Activated T-helper 1 cell treated with anti-CD3 and anti-CD28 coated beads, Interleukin-12 subunit alpha, Interleukin-12 subunit beta, Interleukin-2, Interleukin-4 antibody, amounts not matched to agents 30 ng/mL and 10 ng/mL and 1 ng/mL, durations not matched to agents 14 hours and 24 hours and 36 hours (primary cell): ENCODE measurements around the gene CBLN1. TPM values are rescaled to one million over a fixed set of nuclear protein-coding genes. Genes with fewer than 3 reads are reported as not detected.

Source experiments
- DNase-seq: peaks from one replicate; pipeline ENCODE4 v3.0.0; 2021; ENCODE audit warnings: low spot score
- H3K27ac Mint-ChIP-seq: one replicate; pipeline ENCODE4 v1.8.0; 2021; ENCODE audit warnings: mild to moderate bottlenecking, mixed read lengths
- H3K27me3 Mint-ChIP-seq: one replicate; pipeline ENCODE4 v1.8.0; 2022; ENCODE audit warnings: mild to moderate bottlenecking, moderate library complexity, mixed read lengths; ENCODE audit not compliant: insufficient read depth
- H3K36me3 Mint-ChIP-seq: one replicate; pipeline ENCODE4 v1.8.0; 2021; ENCODE audit warnings: low read depth, mixed read lengths
- H3K4me1 Mint-ChIP-seq: one replicate; pipeline ENCODE4 v1.8.0; 2021; ENCODE audit warnings: low read depth, mixed read lengths
- H3K4me3 Mint-ChIP-seq: one replicate; pipeline ENCODE4 v1.8.0; 2021; ENCODE audit warnings: mild to moderate bottlenecking, moderate library complexity, mixed read lengths
- H3K9me3 Mint-ChIP-seq: one replicate; pipeline ENCODE4 v1.8.0; 2021; ENCODE audit warnings: mixed read lengths
- intact Hi-C: fragments of 100-400 bp; cut with micrococcal nuclease; formaldehyde crosslinking; loops from one replicate; pipeline ENCODE4 v1.15.1; 2024
- total RNA-seq: library from RNA; stranded (reverse); gene quantifications from 2 replicates; pipeline ENCODE4 v1.2.3, GENCODE V29; 2022

Gene CBLN1
- total RNA-seq = not detected in 2 replicates

- Mint-ChIP-seq H3K27ac (no peak within 1 kb of the TSS), H3K4me3 (peak within 1 kb of the TSS; percentile 60), H3K27me3 (peaks cover 66% of the 10 kb centered on the region), H3K9me3 (no peaks in the 10 kb centered on the region), H3K4me1 (no peaks in the 10 kb centered on the region), H3K36me3 (no peaks in the 10 kb centered on the region)
- no peak for DNase-seq
- intact Hi-C loops = loop anchor here (10.0 kb wide), 1 partner anchor 1873 kb away; the partner anchor contains the start of gene SALL1
Observed at GRCh38 chr16:49281480-49281842, at the start of gene CBLN1. TSS of gene CBLN1 (minus strand) at chr16:49281838. CDS start at chr16:49281465, 373 bp downstream.

GRCh38 chr16:49330562-49331201 is 49.0 kb upstream of the CBLN1 start:
- no peaks in the 10 kb centered on the region for H3K36me3 Mint-ChIP-seq
- H3K4me1 Mint-ChIP-seq = no peaks in the 10 kb centered on the region
- no peak overlapping the region for H3K4me3 Mint-ChIP-seq
- no peak for DNase-seq
- intact Hi-C loops = no loop called here
- no peak overlapping the region for H3K27ac Mint-ChIP-seq
- H3K27me3 Mint-ChIP-seq = no peaks in the 10 kb centered on the region
- no peaks in the 10 kb centered on the region for H3K9me3 Mint-ChIP-seq

DNA sequence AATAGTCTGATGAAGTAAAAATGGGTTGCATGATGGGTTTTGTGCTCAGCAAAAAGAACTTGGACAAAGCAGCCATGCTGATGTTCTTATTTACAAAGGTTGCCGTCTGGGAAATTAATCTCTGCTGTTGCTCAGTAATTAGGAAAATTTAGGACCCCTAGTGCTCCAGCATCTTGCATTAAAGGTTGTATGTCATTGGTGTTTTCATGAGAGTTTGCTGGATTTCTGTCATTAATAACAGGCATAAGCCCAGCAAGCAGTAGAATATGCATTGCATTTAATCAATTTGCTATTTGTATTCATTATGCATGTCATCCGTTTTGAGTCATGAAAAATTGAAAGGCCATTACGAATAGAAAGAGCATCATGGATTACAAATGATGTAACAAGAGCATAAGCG is 46.7 kb upstream of the CBLN1 start:
- no peaks in the 10 kb centered on the region for H3K4me1 Mint-ChIP-seq
- DNase-seq = no peak
- intact Hi-C loops = no loop called here
- no peaks in the 10 kb centered on the region for H3K27me3 Mint-ChIP-seq
- no peaks in the 10 kb centered on the region for H3K9me3 Mint-ChIP-seq
- no peak overlapping the region for H3K27ac Mint-ChIP-seq
- no peaks in the 10 kb centered on the region for H3K36me3 Mint-ChIP-seq
- H3K4me3 Mint-ChIP-seq = no peak overlapping the region

- Mint-ChIP-seq H3K4me1 (no peaks in the 10 kb centered on the region), H3K27me3 (no peaks in the 10 kb centered on the region), H3K27ac (no peak overlapping the region), H3K4me3 (no peak overlapping the region), H3K9me3 (no peaks in the 10 kb centered on the region), H3K36me3 (no peaks in the 10 kb centered on the region)
- DNase-seq = no peak
- intact Hi-C loops = no loop called here
Observed at GRCh38 chr16:49327466-49327865, 45.8 kb upstream of the CBLN1 start.

- no peak overlapping the region for H3K4me3 Mint-ChIP-seq
- H3K27me3 Mint-ChIP-seq = no peaks in the 10 kb centered on the region
- intact Hi-C loops = no loop called here
- no peaks in the 10 kb centered on the region for H3K9me3 Mint-ChIP-seq
- H3K4me1 Mint-ChIP-seq = no peaks in the 10 kb centered on the region
- no peak for DNase-seq
- H3K36me3 Mint-ChIP-seq = no peaks in the 10 kb centered on the region
- H3K27ac Mint-ChIP-seq = no peak overlapping the region
Observed at GRCh38 chr16:49324703-49325102, 43.1 kb upstream of the CBLN1 start.

DNA sequence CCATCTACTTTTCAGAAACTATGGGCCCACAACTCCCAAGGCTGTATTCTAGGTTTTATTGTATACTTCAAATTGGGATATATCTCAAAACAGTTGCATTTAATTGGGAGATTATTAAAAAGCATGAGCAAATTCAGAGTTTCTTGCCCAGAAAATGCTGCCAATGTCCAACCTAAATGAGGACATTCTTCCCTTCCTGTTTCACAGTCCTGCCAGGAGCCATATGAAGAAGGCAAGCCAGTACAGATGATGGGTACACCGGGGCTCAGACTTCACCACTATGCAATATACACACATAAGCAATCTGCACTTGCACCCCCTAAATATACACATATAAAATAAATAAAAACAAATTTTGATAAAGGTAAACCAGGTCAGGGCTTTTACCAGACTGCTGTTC is 34.0 kb upstream of the CBLN1 start:
- no peaks in the 10 kb centered on the region for H3K36me3 Mint-ChIP-seq
- intact Hi-C loops = no loop called here
- no peak for DNase-seq
- no peaks in the 10 kb centered on the region for H3K9me3 Mint-ChIP-seq
- no peaks in the 10 kb centered on the region for H3K4me1 Mint-ChIP-seq
- H3K27ac Mint-ChIP-seq = no peak overlapping the region
- H3K27me3 Mint-ChIP-seq = no peaks in the 10 kb centered on the region
- H3K4me3 Mint-ChIP-seq = no peak overlapping the region

- no peak for DNase-seq
Observed at GRCh38 chr16:49312389-49312985, 30.8 kb upstream of the CBLN1 start.

GRCh38 chr16:49311823-49312222 is 30.2 kb upstream of the CBLN1 start:
- no peaks in the 10 kb centered on the region for H3K9me3 Mint-ChIP-seq
- no peaks in the 10 kb centered on the region for H3K4me1 Mint-ChIP-seq
- H3K4me3 Mint-ChIP-seq = no peak overlapping the region
- intact Hi-C loops = no loop called here
- H3K36me3 Mint-ChIP-seq = no peaks in the 10 kb centered on the region
- no peaks in the 10 kb centered on the region for H3K27me3 Mint-ChIP-seq
- no peak for DNase-seq
- H3K27ac Mint-ChIP-seq = no peak overlapping the region

More at GRCh38 chr16:49312389-49312985, 30.8 kb upstream of the CBLN1 start:
- no peak overlapping the region for H3K4me3 Mint-ChIP-seq
- no peaks in the 10 kb centered on the region for H3K36me3 Mint-ChIP-seq
- no peaks in the 10 kb centered on the region for H3K4me1 Mint-ChIP-seq
- H3K27ac Mint-ChIP-seq = no peak overlapping the region
- H3K9me3 Mint-ChIP-seq = no peaks in the 10 kb centered on the region
- intact Hi-C loops = no loop called here
- H3K27me3 Mint-ChIP-seq = no peaks in the 10 kb centered on the region

- H3K27me3 Mint-ChIP-seq = no peaks in the 10 kb centered on the region
- no peak for DNase-seq
- no peak overlapping the region for H3K27ac Mint-ChIP-seq
- intact Hi-C loops = no loop called here
- no peaks in the 10 kb centered on the region for H3K4me1 Mint-ChIP-seq
- H3K4me3 Mint-ChIP-seq = no peak overlapping the region
- no peaks in the 10 kb centered on the region for H3K36me3 Mint-ChIP-seq
- H3K9me3 Mint-ChIP-seq = no peaks in the 10 kb centered on the region
Observed at GRCh38 chr16:49307176-49307575, 25.5 kb upstream of the CBLN1 start.

DNA sequence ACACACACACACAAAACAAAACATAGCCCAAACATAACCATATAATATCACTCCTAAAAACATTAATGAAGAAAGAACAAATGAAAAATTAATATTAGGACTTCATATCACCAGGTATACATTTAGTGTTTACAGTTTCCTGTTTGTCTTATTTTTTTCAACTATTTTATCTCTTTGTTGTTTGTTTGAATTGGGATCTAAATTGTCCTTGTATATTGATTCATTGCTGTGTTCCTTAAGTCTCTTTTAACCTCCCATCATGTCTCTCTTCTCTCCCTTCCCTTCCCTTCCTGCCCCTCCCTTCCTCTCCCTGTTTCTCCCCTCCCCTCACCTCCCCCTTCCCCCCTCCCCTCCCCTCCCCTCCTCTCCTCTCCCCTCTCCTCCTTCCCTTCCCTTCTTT is 23.8 kb upstream of the CBLN1 start:
- Mint-ChIP-seq H3K36me3 (no peaks in the 10 kb centered on the region), H3K27me3 (no peaks in the 10 kb centered on the region)

GRCh38 chr16:49292413-49292812 is 10.8 kb upstream of the CBLN1 start:
- Mint-ChIP-seq H3K27me3 (peaks cover 10% of the 10 kb centered on the region), H3K36me3 (no peaks in the 10 kb centered on the region), H3K27ac (no peak overlapping the region), H3K9me3 (no peaks in the 10 kb centered on the region), H3K4me3 (no peak overlapping the region), H3K4me1 (no peaks in the 10 kb centered on the region)
- intact Hi-C loops = no loop called here
- no peak for DNase-seq

More for the DNA sequence above, 23.8 kb upstream of the CBLN1 start:
- Mint-ChIP-seq H3K4me1 (no peaks in the 10 kb centered on the region), H3K27ac (no peak overlapping the region), H3K9me3 (no peaks in the 10 kb centered on the region), H3K4me3 (no peak overlapping the region)
- DNase-seq = no peak
- intact Hi-C loops = no loop called here

GRCh38 chr16:49287572-49287971 is 5.9 kb upstream of the CBLN1 start:
- Mint-ChIP-seq H3K36me3 (no peaks in the 10 kb centered on the region), H3K27ac (no peak overlapping the region), H3K4me3 (no peak overlapping the region), H3K9me3 (no peaks in the 10 kb centered on the region), H3K27me3 (peaks cover 28% of the 10 kb centered on the region), H3K4me1 (no peaks in the 10 kb centered on the region)
- intact Hi-C loops = loop anchor here (10.0 kb wide), 1 partner anchor 1867 kb away; the partner anchor contains the start of gene SALL1
- no peak for DNase-seq

DNA sequence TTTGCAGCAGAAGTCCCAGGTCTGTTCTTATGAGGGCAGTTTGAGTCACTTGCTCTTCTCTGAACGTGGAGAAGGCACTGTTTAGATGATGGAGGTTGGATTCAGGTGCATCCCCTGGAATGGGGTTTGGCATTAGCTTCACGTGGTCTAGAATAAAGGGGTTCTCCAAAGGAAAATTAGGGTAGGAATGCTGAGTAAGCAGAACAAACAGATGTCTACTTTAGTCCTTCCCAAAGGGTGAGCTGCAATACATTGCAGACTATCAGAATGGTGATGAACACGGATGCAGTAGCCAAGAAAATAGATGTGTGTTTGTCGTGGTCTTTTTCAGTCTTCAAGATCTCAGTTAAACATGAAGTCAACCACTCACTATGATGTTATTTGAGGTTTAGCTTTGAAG is 3.3 kb upstream of the CBLN1 start:
- no peak for DNase-seq
- H3K9me3 Mint-ChIP-seq = no peaks in the 10 kb centered on the region
- H3K27me3 Mint-ChIP-seq = peaks cover 40% of the 10 kb centered on the region
- no peak overlapping the region for H3K4me3 Mint-ChIP-seq
- no peak overlapping the region for H3K27ac Mint-ChIP-seq
- no peaks in the 10 kb centered on the region for H3K4me1 Mint-ChIP-seq
- intact Hi-C loops = loop anchor here (10.0 kb wide), 1 partner anchor 1870 kb away; the partner anchor contains the start of gene SALL1
- H3K36me3 Mint-ChIP-seq = no peaks in the 10 kb centered on the region
